ENCODE data around the gene MIAT.
A peak's percentile ranks its signal among the peaks of the same experiment; 100 is the strongest.

MIAT gene

GRCh38 chr22:26665813-26666231, 8.4 kb downstream of the MIAT start:
- DNase-seq (ENCODE audit: low read depth in 1 of 2, low spot score in 1 of 2) = no peak

- no peak for DNase-seq (ENCODE audit: low read depth in 1 of 2, low spot score in 1 of 2)
Measured at GRCh38 chr22:26667140-26667539, 9.8 kb downstream of the MIAT start.

- no peak for DNase-seq (ENCODE audit: low read depth in 1 of 2, low spot score in 1 of 2)
Measured at GRCh38 chr22:26669060-26669481, 11.7 kb downstream of the MIAT start.

GRCh38 chr22:26670459-26670858, 13.1 kb downstream of the MIAT start:
- DNase-seq (ENCODE audit: low read depth in 1 of 2, low spot score in 1 of 2) = no peak

GRCh38 chr22:26671317-26672059, 14.1 kb downstream of the MIAT start:
- peak; percentile 44 to 55 for DNase-seq (ENCODE audit: low read depth in 1 of 2, low spot score in 1 of 2)

GRCh38 chr22:26672060-26672471, 14.7 kb downstream of the MIAT start:
- DNase-seq (ENCODE audit: low read depth in 1 of 2, low spot score in 1 of 2) = no peak

GRCh38 chr22:26672590-26673468, 15.4 kb downstream of the MIAT start:
- DNase-seq (ENCODE audit: low read depth in 1 of 2, low spot score in 1 of 2) = peak; percentile 81 to 86

GRCh38 chr22:26673486-26673885, 16.1 kb downstream of the MIAT start:
- no peak for DNase-seq (ENCODE audit: low read depth in 1 of 2, low spot score in 1 of 2)

DNA sequence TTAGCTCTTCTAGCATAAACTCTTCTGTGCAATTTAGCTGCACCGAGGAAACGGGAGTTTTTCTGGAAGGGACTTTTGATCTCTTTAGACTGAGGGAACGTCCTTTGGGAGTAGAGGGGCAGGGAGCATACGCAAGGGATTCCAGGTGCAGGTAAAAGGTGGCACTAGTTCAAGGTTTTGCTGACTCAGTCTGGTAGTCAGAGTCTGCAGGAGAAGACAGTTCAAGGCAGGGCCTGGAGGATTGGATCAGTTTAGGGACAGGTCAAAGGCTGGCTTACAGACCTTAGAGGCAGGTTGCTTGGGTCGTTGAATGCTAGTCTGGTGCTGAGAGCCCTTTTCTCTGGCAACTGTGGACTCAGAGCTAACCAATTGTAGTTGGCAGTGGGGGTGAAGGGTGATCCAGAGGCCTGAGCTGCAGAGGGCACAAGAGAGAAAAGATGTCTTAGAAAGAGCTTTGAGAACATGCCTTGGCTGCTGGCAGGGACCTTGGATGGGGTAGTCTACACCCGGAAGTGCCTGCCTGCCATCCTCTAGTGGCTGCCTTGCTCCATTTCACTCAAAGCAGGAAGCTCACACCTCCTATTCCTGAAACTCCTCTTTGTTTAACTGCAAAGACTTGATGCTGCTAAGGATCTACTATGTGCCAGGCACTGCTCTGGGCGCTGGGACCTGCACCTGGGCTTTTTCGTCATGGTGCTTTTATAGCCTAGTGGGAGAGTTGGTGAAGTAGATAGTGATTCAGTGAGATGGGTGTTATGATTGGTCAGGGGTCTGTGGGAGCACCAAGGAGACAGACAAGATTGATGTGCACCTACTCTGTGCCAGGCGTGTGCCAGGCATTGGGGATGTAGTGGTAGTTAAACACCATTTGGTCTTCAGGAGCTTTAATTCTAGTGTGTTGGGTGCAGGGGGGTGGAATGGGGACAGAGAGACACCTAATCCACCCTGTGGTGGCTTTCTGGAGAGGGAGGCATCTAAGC, 17.1 kb downstream of the MIAT start:
- DNase-seq (ENCODE audit: low read depth in 1 of 2, low spot score in 1 of 2) = no peak

GRCh38 chr22:26675687-26676268, 18.4 kb downstream of the MIAT start:
- no peak for DNase-seq (ENCODE audit: low read depth in 1 of 2, low spot score in 1 of 2)

DNA sequence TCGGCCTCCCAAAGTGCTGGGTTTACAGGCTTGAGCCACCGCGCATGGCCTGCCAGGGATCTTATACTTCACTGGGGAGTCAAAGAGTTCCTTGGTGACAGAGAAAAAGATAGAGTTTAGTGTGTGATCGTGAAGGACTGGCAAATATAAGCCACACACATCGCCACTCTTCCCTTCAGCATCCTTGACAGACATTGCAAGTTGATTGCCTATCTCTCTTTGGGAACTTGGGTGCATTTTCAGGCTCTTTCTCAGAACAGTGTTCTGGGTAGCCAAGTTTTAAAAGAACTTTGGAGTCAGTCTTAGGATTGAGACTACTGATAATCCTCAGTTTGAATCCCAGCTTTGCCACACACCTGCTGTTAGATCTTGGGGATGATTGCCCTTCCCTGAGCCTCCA, 19.8 kb downstream of the MIAT start:
- DNase-seq (ENCODE audit: low read depth in 1 of 2, low spot score in 1 of 2) = no peak

DNA sequence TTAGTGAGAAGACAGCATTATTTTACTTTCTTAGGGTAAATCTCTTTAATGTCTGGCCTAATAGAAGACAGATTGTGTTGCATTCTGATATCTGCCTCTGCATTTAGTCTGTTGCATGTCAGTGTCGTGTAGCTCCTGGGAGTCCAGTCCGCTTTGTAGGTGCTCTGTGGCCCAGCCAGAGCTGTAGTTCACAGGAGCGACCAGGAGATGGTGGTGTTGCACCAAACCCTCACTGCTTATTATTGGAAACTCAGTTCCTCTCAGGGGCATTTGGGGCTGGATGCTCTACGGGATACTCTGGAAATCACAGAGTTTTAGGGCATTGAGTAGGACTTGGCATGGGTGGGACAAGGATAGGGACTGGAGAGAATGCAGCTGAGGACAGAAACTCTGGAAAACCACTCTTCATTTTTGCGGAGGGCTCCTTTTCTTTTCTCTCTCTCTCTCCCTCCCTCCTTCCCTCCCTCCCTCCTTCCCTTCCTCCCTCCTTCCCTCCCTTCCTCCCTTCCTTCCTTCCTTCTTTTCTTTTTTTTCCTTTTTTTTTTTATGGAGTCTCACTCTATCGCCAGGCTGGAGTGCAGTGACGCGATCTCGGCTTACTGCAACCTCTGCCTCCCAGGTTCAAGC, 21.7 kb downstream of the MIAT start:
- peak; percentile 38 to 48 for DNase-seq (ENCODE audit: low read depth in 1 of 2, low spot score in 1 of 2)

DNA sequence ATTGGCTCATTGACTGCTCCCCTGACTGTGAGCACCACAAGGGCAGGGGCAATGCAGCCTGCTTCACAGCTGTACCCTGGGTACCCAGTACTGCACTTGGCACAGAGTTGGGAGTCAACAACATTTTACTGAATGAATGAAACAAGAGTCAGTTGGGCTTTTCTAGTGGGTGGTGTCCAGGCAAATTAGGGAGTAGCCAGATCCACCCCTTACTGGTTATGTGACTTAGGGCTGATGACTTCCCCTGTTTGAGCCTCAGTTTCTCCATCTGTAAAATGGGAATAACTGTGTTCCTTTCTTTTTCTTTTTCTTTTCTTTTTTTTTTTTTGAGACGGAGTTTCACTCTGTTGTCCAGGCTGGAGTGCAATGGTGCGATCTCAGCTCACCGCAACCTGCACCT, 23.1 kb downstream of the MIAT start:
- no peak for DNase-seq (ENCODE audit: low read depth in 1 of 2, low spot score in 1 of 2)

DNA sequence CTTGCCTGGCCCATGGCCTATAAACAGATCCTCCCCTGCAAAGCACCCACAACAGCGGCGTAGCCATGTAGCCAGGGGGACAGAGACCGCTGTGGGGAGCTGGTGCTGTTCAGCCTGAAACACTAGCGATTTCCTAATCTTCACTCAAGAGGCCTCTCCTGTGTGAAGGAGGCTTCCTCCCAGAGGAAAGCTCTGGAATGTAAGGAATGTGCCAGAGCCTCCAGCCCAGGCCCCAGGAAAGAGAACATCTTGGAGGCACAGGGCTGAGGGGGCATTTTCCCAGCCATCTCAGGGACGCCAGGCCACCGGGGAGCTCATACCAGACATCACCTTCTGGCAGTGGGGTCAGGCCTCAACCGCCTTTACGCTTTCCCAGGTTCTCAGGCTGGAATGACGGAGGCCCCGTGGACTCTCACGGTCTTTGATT, 24.0 kb downstream of the MIAT start:
- no peak for DNase-seq (ENCODE audit: low read depth in 1 of 2, low spot score in 1 of 2)

DNA sequence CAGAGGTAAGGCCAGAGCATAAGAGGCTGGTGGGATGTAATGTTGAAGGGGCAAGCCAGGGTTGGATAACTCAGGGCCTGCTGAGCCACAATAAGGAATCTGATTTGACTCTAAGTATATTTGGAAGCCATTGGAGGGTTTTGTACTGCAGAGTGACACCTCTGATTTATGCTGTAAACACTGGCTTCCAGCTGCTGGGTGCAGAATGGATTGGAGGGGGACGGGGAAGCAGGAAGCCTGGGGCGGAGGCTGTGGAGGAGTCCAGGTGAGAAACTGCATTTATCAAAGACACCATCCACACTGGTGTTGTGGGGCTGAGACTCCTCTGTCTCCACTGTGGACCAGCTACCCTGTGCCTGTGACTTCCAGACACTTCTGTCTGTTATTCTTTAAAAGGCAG, 26.8 kb downstream of the MIAT start:
- no peak for DNase-seq (ENCODE audit: low read depth in 1 of 2, low spot score in 1 of 2)

DNA sequence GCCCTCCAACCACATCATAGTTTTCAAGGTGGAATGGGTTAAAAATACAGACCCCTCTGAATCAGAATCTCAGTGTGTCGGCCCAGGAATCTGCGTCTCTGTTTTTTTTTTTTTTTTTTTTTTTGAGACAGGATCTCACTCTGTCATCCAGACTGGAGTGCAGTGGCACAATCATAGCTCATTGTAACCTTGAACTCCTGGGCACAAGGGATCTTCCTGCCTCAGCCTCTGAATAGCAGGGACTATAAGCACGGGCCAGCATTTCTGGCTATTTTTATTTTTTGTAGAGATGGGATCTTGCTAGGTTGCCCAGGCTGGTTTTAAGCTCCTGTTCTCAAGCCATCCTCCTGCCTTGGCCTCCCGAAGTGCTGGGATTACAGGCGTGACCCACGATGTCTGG, 28.2 kb downstream of the MIAT start:
- DNase-seq (ENCODE audit: low read depth in 1 of 2, low spot score in 1 of 2) = no peak

- DNase-seq (ENCODE audit: low read depth in 1 of 2, low spot score in 1 of 2) = no peak
Measured at GRCh38 chr22:26687439-26687838, 30.1 kb downstream of the MIAT start.

DNA sequence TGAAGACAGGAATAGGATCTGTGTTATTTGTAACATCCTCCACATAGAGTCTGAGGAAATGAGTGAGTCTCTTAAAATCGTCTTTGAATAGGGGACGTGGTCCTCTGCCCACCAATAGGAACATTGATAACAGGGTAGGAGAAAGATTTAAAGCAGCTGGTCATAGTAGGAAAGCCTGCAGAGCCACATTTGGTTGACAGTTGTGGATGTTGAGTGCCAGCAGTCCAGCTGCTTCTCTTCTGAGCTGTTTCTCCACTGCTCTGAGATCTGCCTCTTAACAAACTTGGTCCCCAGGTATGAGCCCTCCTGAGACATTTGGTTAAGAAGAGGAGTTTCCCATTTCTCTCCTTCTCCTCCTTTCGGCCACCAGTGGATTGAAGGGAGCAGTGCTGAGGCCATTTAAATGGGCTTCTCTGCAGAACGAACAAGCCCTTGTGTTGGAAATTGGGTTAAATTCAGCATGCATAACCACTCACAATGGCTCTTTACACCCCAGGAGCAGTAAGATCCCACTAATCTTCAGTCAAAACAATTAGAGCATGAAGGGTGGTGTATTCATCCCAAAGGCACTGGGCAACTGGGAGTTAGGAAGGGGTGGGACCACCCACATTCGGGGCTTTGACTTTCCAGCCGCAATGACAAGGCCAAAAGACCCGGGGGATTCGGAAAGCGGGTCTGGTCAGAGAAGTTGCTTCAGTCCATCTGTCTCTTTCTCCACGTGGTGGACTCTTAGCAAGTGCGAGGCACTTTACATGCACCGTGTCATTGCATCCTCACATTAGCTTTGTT, 32.3 kb downstream of the MIAT start:
- DNase-seq (ENCODE audit: low read depth in 1 of 2, low spot score in 1 of 2) = no peak

DNA sequence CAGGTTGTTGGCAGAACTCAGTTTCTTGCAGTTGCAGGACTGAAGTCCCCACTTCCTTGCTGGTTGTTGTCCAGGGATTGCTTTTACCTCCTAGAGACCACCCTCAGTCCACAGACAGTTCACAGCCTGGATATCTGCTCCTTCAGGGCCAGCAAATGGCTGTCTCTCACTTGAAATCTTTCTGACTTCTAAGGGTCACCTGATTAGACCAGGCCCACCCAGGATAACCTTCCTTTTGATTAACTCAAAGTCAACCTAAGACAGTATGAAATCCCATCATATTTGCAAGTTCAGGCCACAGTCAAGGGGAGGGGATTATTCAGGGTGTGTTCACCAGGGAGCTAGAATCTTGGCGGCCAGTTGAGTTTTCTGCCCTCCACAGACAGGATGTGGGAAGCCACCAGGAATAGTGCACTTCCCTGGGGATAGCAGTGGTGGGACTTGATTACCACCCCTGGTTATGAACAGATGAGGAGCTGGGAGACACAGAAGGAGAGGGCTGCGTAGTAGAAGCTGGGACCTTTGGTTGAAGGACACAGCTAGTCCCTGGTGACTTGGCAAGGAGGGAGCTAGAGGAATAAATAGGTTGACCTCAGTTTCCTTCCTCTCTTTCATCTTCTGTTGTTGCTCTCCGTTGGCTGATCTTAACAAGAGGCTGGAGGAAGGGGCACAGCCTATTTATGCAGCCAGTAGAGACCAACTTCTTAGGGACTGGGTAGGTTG, 33.4 kb downstream of the MIAT start:
- no peak for DNase-seq (ENCODE audit: low read depth in 1 of 2, low spot score in 1 of 2)
